AG10803 (cell line): Measurements from ENCODE around the gene RAPGEF1.

Experiments
- DNase-seq: peaks from one replicate; pipeline ENCODE4 v3.0.0; 2010; ENCODE audit warnings: low read depth
- H3K4me3 ChIP-seq: 2 replicates; pipeline ENCODE4 v1.5.1; 2011; ENCODE audit warnings: mild to moderate bottlenecking, low read length, control low read depth
- TF ChIP-seq, protein P1 (sequence below): conservative IDR thresholded peaks from 2 replicates; pipeline ENCODE4 v1.5.1; 2011; ENCODE audit warnings: mild to moderate bottlenecking, low read length, control low read depth, inconsistent platforms

The RAPGEF1 gene

DNA sequence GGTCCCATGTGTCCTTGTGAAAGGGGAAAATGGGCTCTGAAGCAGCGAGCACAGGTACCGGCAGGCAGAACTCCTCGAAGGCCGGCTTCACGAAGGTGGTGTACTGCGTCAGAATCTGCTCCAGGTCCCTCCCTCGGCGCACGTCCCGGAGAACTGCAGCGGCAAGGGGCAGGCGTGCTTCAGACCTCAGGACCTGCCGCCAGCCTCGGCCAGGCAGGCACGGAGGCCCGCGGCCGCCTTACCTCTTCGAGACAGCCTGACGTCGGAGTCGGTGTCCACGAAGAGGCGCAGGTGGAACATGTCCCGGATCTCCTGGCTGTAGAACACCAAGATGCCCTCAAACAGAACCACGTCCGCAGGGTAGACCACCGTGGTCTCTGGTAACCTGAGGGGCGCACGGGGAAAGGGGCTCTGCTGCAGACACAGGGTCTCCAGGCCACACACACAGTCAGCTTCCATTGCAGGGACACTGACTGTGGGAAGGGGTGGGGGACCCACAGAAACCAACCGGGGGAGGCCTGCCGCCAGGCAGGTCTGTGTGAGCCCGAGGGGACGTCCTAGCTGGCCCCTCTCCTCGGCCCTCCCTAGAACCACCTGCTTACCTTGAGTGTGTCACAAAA lies 210.9 kb downstream of the RAPGEF1 start:
- H3K4me3 ChIP-seq = no peak overlapping the region
- TF ChIP-seq, protein P1, sequence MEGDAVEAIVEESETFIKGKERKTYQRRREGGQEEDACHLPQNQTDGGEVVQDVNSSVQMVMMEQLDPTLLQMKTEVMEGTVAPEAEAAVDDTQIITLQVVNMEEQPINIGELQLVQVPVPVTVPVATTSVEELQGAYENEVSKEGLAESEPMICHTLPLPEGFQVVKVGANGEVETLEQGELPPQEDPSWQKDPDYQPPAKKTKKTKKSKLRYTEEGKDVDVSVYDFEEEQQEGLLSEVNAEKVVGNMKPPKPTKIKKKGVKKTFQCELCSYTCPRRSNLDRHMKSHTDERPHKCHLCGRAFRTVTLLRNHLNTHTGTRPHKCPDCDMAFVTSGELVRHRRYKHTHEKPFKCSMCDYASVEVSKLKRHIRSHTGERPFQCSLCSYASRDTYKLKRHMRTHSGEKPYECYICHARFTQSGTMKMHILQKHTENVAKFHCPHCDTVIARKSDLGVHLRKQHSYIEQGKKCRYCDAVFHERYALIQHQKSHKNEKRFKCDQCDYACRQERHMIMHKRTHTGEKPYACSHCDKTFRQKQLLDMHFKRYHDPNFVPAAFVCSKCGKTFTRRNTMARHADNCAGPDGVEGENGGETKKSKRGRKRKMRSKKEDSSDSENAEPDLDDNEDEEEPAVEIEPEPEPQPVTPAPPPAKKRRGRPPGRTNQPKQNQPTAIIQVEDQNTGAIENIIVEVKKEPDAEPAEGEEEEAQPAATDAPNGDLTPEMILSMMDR = no peak
- DNase-seq = no peak

DNA sequence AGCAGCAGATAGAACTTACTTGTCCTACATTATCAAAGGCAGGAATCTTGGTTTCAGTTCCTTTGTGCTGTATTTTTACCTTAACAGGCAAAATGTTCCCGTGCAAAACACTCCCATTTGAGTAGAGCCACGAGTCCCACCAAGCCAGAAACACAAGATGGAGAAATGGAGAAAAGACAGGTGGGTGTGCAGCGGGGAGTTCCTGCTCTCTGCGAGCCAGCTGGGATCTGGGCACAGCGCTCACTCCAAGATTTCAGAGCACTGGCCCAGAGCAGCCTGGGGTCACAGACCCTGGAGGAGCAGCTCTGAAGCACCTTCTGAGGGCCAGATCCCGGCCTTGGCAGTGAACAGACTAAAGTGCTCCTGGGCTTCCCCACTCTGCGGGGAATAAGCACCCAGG lies 211.7 kb downstream of the RAPGEF1 start:
- TF ChIP-seq, protein P1 = no peak
- no peak for DNase-seq
- H3K4me3 ChIP-seq = no peak overlapping the region
